Measurements from ENCODE around the gene CSTF1.

Gene CSTF1

DNA sequence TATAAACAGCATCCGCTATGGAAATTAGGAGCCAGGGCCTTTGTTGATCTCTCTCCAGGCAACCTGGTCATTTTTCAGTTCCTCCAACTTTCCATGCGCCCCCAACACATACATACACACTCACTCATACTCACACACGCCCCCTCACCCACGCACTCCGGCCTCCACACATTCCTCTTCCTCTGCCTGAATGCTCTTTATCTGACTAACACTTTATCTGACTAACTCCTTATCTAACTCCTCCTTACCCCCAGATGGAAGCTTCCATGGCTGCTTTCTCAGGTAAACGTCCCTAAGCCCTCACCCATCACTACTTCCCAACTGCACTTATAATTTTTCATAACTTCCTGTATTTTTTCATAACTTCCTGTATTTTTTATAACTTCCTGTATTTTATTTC is 37.1 kb downstream of the CSTF1 start:
- DNase-seq (ENCODE audit: low spot score), result no peak

DNA sequence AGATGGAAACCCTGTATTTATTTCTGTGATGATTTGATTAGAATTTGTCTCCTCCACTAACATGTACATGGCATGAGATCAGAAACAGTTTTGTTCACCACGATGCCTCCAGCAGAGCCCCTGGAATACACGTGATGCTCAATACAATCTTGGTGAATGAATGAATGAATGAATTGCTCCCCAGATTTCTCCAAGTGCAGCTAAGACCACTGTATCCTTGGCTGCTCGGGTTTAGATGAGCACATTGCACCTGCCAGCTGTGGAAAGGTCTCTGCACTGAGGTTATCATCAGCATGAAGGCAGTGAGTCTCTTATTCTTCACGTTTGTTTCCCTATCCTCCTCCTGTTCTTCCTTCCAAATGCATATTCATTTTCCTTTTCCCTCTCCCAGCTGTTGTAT is 37.5 kb downstream of the CSTF1 start:
- no peak for DNase-seq (ENCODE audit: low spot score)

DNA sequence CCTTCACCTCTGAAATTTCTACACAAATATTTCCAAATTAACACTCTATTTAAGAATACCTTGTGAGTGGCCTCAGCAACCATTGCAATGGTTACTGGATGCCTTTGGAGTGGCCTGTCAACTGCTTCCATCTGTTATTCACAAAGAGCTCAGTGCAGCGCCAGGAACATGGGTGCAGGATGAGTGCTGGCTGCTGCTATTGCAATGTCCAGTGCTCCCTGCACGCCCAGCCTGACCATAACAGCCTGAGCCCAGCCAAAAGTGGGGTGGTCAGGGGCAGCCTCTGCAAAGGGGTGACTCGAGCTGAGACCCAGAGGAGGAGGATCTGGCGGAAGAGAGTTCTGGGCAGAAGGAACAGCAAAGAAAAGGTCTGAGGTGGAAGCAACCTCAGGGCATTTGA is 38.0 kb downstream of the CSTF1 start:
- no peak for DNase-seq (ENCODE audit: low spot score)

DNA sequence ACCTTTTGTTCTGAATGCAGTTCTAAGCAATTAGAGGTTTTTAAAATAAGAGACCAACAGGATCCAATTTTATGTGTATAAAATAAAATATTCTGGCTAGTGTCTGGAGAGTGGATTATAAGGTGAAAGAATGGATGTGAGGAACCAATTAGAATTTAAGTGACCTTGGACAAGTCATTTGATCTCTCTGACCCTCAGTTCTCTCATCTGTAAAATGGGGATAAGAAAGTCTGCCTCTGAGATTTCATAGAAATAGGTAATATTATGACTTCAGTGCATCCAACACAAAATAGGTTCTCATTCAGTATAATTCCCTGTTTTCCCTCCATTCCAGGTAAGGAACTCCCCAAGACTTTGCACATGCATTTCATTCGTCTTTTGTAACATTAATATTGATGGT is 38.5 kb downstream of the CSTF1 start:
- no peak for DNase-seq (ENCODE audit: low spot score)

DNA sequence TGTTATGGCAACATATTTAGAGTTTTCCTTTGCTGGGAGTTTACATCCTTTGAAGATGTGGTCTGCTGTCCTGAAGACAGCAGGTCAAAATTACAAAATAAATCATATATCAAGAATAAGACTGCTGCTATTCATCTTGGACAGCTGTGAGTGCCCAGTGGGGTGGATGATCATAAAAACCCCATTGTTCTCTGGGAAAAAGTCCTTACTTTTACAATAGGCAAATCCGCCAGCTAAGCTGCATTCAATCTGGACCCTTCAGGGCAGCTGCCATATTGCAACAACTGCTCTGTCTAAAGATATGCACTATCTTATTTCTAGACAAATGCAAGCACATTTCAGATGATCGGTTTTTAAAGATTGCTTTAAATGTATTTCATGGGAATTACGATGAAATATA is 39.0 kb downstream of the CSTF1 start:
- DNase-seq (ENCODE audit: low spot score), result no peak

DNA sequence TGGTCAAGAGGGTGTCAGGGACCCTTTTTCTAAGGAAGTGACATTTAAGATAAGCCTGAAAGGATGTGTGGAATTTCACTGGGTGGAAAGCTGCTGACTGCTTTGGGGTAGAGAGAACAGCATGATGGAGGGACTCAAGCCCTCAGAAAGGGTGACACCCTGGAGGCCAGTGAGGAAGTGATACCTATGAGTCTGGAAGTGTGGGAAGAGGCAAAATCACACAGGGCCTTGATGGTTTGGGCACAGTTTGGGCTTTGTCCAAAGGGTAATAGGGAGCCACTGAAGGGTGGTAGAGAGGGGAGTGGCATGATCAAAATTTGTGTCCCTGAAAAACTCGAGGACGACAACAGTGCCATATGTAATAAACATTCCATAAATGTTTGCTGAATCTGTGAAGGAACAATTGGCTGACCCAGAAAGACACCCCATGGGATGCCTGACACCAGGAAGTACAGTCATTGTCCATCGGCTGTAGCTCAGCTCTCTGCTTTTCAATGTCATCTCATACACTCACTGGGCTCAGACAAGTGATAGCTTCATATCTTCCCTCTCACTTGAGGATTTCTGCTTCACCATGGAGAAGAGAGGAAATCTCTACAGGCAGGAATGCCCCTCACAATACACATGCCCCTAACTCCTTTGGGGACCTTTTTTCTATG is 40.9 kb downstream of the CSTF1 start:
- DNase-seq (ENCODE audit: low spot score), result no peak

DNA sequence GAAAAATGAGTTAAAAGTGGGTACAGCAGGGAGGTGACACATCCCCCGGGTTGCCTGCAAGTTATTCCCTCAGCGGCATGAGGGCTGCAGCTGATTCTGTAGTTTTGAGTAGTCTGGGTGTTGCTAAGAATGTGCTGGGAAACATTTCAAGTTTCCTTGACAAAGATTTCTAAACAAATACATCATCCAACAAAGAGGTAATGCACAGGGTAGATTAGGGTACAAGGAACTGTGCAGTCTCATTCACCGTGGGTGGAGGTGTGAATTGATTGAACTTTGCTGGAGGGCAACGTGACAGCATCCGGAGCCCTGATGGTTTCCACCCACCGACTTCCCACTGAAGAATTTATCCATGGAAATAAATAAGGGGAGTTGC is 41.4 kb downstream of the CSTF1 start:
- DNase-seq (ENCODE audit: low spot score), result no peak

DNA sequence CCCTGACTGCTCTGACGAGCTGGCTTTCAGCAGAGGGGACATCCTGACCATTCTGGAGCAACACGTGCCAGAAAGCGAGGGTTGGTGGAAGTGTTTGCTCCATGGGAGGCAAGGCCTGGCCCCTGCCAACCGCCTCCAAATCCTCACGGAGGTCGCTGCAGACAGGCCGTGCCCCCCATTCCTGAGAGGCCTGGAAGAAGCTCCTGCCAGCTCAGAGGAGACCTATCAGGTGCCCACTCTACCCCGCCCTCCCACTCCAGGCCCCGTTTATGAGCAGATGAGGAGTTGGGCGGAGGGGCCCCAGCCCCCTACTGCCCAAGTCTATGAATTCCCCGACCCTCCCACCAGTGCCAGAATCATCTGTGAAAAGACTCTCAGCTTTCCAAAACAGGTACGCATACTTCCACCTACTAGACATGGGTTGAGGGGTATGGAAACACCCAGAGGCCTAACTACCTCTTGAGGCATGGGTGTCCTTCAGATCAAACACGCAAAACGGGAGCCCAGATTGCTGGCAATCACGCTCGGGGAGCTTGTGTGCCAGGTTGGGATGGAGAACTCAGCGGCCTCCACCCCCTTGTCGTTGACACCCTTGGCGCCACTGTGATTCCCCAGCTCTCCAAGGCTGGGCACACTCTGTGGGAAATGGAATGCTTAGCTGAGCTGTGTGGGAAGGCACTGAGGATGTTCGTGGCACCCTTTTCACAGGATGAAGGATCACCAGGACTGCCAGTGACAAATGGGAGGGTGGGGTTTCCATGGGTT is 44.9 kb downstream of the CSTF1 start:
- DNase-seq (ENCODE audit: low spot score), result no peak

DNA sequence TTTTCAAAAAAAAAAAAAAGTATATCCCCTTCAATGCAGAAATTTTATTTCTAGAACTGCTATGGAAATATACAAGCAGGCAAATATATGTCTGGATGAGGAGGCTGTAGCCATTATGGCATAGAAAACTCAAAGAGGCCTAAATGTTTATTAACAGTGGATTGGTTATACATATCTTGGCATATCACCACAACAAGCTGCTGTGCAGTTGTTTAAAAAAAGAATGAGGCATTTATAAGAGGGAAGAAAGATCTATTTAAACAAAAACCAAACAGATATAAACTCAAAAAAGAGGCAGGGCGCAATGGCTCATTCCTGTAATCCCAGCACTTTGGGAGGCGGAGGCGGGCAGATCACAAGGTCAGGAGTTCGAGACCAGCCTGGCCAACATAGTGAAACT is 45.8 kb downstream of the CSTF1 start:
- no peak for DNase-seq (ENCODE audit: low spot score)

DNA sequence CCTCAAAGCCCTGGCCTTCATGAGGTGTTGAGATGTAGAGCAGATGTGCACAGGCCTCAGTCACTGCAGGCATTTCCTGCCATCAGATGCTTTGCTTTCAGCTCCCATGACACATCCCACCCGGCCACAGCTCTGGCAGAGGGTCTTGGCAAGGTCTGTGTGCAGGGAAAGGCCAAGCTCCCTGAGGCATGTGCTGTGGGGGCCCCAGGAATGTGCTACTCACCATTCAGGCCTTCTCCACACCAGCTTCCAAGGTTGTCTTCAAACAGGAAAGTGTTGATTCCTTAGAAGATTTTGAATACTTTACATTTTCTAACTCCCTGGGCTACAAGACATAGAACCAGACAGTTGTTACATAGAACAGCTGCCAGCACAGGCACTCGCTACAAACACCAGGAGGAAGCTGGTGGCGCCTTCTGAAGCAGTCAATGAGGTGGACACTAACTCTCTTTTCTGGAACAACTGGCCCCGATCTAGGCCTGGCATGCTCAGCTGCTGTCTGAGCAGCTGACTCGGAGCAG is 47.4 kb downstream of the CSTF1 start:
- no peak for DNase-seq (ENCODE audit: low spot score)

DNA sequence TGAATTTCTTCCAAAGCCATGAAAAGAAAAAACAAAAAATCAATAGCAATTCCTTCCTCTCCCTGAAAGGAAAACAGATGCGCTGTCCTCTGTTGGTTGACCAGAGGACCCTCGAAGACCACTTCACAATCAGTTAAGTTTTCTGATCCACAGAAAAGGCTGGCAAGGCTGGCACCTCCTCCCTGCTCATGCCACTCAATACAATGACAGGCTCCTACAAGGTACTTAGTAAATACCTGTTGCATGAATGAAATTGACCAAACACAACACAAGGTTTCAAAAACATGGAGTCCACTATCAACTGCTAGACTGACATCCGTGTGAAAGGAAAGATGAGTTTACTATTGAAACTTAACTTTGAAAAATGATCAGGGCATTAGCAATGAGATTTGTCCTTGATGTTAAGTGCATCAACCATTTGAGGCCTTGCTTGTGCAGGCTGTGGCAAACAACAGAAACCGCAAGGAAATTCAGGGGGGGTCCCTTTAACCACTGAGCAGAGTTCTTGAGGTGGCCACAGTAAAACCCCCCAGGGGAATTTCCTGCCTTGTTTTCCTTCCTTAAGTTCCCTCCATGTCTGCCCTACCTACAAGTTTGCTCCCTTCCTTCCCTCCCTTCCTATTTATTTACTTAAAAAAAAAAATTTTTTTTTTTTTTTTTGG is 48.0 kb downstream of the CSTF1 start:
- DNase-seq (ENCODE audit: low spot score), result no peak

DNA sequence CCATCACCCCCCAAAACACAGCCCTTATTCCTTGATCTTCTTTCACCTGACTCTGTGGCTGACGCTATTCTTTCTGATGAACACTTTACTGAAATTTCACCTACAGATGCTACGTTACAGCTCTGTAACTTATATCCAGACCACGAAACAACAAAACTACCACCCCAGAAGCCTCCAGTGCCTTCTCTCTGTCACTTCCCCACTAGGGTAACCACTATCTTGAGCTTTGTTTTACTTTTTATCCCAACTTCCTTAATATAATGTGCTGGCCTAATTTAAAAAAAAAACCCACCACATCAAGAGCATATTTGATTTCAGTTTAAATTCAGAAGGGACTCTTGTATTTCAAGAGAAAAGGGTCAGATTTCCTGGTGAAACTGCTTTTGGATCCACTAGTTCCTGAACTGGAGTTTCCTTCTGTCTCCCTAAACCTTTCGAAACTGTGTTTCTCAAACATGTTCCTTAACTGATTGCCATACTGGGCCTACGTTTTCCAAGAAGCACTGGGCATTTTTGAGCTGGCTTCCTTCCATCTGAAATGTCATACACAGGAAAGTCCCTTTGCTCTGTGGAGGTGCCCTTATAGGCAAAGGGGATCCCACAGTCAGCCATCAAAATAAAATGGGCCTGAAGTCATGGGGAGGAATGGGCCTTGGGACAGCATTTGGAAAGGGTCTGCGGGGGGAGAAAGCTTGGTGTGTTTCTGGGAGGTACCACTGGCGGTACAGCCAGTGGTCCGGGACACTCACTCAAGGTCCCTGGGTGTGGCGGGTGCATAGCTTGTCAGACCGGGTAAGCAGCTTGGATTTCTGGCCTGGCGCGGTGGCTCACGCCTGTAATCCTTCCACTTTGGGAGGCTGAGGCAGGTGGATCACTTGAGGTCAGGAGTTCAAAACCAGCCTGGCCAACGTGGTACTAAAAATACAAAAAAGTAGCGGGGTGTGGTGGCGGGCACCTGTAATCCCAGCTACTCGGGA is 50.2 kb downstream of the CSTF1 start:
- no peak for DNase-seq (ENCODE audit: low spot score)

DNA sequence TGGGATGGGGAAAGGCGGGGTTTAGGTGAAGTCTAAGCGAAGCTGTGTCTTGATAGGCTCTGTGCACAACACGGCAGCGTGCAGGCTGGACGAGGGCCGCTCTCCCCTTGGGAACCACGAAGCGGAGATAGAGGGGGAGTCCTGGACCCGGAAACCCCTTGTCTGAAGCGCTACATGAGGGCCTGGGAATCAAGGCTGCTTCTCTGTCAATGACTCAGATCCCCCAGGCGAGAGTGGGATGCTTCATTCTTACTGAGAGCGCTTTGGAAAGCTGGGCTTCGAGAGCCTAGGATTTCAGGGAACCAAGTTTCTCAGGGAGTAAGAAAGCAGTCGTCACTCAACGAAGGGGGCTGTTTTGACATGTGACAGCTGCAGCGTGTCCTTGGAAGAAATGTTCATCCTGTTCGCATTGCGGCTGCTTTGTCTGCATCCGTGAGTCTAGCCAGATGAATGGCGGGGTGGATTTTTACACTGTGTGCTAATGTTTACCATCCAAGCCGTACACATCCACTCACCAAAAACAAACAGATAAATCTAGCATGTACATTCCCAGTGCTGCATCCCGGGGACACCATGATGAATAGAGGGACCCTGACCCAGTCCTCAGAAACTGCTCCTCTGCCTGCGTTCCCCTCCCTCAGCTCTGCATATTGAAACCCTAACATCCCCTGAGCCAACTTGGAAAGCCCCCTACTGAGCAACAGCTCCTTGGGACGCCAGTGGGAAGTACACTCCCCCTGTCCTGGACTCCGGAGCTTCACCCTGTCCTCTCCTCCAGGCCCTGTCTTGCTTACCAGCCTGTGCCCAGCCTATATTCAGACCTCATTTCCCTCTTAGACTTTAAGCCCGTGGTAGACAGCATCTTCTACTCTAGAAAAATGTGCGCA is 51.5 kb downstream of the CSTF1 start:
- DNase-seq (ENCODE audit: low spot score), result no peak

DNA sequence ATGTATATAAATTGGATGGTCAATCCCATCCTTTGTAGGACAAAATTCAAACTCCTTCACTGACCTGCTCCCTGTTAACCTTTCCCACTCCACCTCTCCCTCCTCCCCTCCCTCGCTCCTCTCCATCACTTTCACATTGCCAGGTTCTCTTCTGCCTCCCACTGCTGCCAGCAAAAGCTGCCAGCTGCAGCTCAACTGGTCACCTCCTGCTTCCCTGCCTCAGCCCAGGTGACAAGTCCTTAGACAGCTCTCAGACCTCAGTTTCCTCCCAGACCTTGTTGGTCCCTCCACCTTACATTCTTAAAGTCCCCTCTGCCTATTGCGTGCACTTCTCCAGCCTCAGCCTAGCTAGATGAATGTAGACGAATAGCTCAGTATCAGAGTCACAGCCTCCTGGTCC is 52.7 kb downstream of the CSTF1 start:
- no peak for DNase-seq (ENCODE audit: low spot score)

DNA sequence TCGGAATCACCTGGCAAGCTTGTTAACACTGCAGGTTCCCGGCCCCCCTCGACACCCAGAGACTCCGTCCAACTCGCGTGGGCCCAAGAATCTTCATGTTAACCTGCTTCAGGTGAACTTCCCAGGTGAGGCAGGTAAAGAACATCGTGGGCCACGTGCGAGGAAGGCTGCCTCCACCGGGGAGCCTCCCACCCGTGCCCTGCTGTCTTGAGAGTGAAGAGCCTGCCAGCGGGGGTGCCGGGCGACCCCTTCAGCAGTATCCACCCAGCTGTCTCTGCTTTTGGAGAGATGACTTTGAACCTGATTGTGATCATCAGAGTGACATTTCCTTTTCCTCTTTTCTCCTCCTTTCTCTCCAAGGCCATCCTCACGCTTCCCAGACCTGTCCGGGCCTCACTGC is 53.1 kb downstream of the CSTF1 start:
- DNase-seq (ENCODE audit: low spot score), result no peak

DNA sequence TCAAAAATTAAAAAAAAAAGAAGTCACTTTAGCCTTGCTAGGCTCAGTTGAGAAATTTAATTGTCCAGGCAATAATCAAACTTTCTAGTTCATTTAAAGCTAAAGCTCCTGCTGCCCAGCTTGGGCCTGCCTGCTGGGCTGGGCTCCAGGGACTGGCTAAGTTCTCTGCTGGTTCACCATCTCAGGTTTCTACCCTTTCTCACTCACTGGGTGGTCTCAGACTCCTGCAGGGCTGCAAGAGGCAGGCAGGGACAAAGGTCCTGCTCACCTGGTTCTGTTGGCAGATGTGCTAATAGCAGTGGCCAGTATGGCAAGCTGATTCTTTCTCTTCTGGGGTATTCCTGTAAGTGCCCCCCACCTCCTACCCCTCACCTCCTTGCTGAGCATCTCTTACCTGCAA is 54.8 kb downstream of the CSTF1 start:
- DNase-seq (ENCODE audit: low spot score), result no peak

DNA sequence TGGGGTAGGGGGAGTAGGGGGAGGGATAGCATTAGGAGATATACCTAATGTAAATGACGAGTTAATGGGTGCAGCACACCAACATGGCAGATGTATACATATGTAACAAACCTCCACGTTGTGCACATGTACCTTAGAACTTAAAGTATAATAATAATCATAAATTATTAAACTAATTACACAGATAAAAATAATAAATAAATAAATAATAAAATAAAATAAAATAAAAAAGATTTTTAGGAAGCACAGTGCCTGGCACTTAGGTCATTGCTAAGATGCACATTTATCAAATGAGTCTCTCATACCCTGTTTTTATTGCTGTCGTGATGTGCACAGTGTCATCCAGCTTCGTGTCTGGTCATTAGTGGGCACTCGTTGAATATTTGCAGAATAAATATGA is 57.0 kb downstream of the CSTF1 start:
- no peak for DNase-seq (ENCODE audit: low spot score)

DNA sequence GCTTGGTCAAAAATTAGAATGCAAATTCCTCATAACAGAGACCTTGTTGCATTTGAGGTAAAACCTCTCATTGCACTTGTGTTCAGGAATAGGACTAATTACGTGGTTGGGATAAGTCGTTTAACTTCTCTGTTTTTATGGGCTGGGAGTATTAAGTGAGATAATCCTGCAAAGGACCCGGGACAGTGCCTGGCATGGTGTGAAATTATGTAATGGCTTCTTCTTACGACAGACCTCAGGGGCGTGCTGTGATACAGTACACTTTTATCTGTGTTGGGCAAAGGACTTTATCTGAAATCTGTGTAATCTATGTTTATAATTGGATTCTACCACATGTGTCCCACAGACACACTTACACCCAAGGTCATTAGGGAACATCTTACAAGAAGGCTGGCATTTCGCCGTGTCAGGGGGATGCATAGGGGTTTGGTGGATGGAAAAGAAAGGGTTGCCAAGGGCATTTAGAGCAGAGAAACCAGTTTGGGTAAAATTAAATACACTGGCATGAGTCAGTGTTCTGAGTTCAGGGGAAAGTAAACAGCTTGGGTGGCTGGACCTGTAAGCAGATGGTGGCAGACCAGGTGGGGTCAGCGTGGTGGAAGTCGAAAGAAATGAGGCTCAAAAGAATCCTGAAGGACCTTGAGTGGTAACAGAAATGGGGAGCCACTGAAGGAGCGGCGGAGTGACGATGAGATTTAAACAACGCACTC is 58.8 kb downstream of the CSTF1 start:
- DNase-seq (ENCODE audit: low spot score), result no peak

DNA sequence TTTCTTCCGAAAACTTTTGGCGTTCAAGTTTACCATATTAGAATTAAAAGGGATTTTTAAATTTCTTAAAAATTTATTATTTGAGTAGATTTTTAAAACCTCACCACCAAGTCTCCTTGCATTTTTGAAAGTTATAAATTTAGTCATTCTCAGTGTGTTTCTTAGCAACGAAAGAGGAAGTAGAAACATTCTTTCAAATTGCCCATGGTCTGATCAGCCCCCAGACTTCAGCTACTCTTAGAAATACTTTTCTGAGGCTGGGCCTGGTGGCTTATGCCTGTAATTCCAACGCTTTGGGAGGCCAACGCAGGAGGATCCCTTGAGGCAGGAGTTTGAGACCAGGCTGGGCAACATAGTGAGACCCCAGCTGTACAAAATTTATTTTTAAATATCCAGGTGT is 60.9 kb downstream of the CSTF1 start:
- no peak for DNase-seq (ENCODE audit: low spot score)

DNA sequence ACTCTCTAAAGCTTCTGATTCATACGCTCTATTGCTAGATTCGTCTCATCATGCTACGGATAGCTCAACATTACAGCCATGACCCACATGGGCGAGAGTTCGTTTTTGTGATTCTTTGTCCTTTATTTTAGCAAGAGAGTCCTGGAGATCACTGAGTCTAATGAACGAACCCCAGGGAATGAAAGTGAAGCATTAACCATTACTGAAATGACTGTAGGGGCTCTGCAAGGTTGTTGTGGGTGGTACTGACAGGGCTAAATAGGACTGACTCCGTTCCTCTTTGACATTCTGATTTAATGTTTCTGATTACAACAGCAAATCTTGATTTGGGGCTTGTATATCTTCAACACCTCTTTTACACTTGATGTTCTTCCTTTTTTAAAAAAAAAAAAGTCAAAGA is 62.3 kb downstream of the CSTF1 start:
- no peak for DNase-seq (ENCODE audit: low spot score)

All from hematopoietic multipotent progenitor cell treated with erythropoietin and hydrocortisone succinate and interleukin-3 and kit ligand, for 17 days (in vitro differentiated cells).